ENCODE results near the gene FCF1. TPM values are rescaled to one million over a fixed set of nuclear protein-coding genes. Genes with fewer than 3 reads are reported as not detected.
A peak's percentile ranks its signal among the peaks of the same experiment; 100 is the strongest.

The FCF1 gene
- polyA plus RNA-seq, 1 of the 3 experiments (the other 2 are of a cell fraction) = 42.6 TPM

- TF ChIP-seq REST (IDR thresholded peaks at IDR 0.05; ENCODE audit: low read depth, low read length) (peak; percentile 55; the same call in 1 of the 2 replicates), RAD21 (IDR thresholded peaks at IDR 0.05; ENCODE audit: low read length) (no peak; the same call in 1 of the 2 replicates), USF1 (IDR thresholded peaks at IDR 0.05; ENCODE audit: borderline replicate concordance, low read depth) (no peak), CHD2 (IDR thresholded peaks at IDR 0.05; ENCODE audit: low read length, partially characterized antibody) (peak; percentile 94), FOXJ3 (CRISPR knock-in tag; IDR thresholded peaks at IDR 0.05) (no peak), POLR2AphosphoS5 (IDR thresholded peaks at IDR 0.05; ENCODE audit: low read depth, low read length) (peak; percentile 94), RXRA (IDR thresholded peaks at IDR 0.05; ENCODE audit: borderline replicate concordance, low read depth) (no peak), TEAD4 (IDR thresholded peaks at IDR 0.05; ENCODE audit: borderline replicate concordance, insufficient read depth) (no peak), TCF12 (IDR thresholded peaks at IDR 0.05) (peak; percentile 35; the same call in 1 of the 2 replicates), FOXM1 (IDR thresholded peaks at IDR 0.05; ENCODE audit: low read depth) (no peak), TAF1 (IDR thresholded peaks at IDR 0.05; ENCODE audit: borderline replicate concordance, low read depth, low read length) (peak; percentile 67), EP300 (IDR thresholded peaks at IDR 0.05; ENCODE audit: borderline replicate concordance in 1 of 2, low read depth in 1 of 2, low read length in 1 of 2) (no peak), GATA2 (CRISPR knock-in tag; IDR thresholded peaks at IDR 0.05) (no peak)
Measured at GRCh38 chr14:74712499-74713394, at the start of gene FCF1, which contains the start of gene AREL1 (continued).

GRCh38 chr14:74663884-74664283 lies 49.1 kb upstream of the FCF1 start:
- no peak overlapping the region for H3K9ac ChIP-seq
- peaks cover 49 to 78% of the 10 kb centered on the region in 2 experiments for H3K36me3 ChIP-seq (replicated peaks in 1 of 2; ENCODE audit: control insufficient read depth in 1 of 2, insufficient read depth in 2 of 2, low read length in 1 of 2)
- 100% methylated on average over 7 of the region's 7 CpGs for WGBS (ENCODE audit: low lambda C conversion rate)

More at GRCh38 chr14:74663884-74664283, 49.1 kb upstream of the FCF1 start:
- Histone ChIP-seq H3K4me2 (no peak overlapping the region), H4K20me1 (ENCODE audit: insufficient read depth) (no peaks in the 10 kb centered on the region), H3K9me2 (no peaks in the 10 kb centered on the region), H3K9me3 (no peaks in the 10 kb centered on the region), H3K4me1 (ENCODE audit: control insufficient read depth in 1 of 2, insufficient read depth in 2 of 2, low read depth in 1 of 2, low read length in 1 of 2) (peaks cover 0 to 24% of the 10 kb centered on the region in 2 experiments; a peak in 1 of 4 replicates), H3K27me3 (ENCODE audit: insufficient read depth) (no peaks in the 10 kb centered on the region), H2AFZ (ENCODE audit: low read depth) (no peak overlapping the region), H3K79me2 (ENCODE audit: insufficient read depth) (no peaks in the 10 kb centered on the region), H3K27ac (ENCODE audit: low read depth in 2 of 2, low read length in 1 of 2) (no peak overlapping the region), H3F3A (replicated peaks; ENCODE audit: insufficient read depth) (peaks cover 29% of the 10 kb centered on the region), H3K4me3 (ENCODE audit: low read depth in 2 of 2, low read length in 1 of 2) (no peak overlapping the region)
- POLR2A ChIA-PET = no interaction called here
- TF ChIP-seq JUND (IDR thresholded peaks at IDR 0.05) (no peak), ZBTB33 (IDR thresholded peaks at IDR 0.05; ENCODE audit: borderline replicate concordance, low read depth) (no peak), NFIC (IDR thresholded peaks at IDR 0.05; ENCODE audit: borderline replicate concordance) (no peak), MEF2A (IDR thresholded peaks at IDR 0.05; ENCODE audit: borderline replicate concordance, low read depth) (no peak), SMC3 (IDR thresholded peaks at IDR 0.05; ENCODE audit: low read depth, low read length) (no peak), ELF1 (IDR thresholded peaks at IDR 0.05) (no peak), FOSL2 (IDR thresholded peaks at IDR 0.05; ENCODE audit: borderline replicate concordance, low read depth) (no peak), TAF1 (IDR thresholded peaks at IDR 0.05; ENCODE audit: borderline replicate concordance, low read depth, low read length) (no peak), FOXJ3 (CRISPR knock-in tag; IDR thresholded peaks at IDR 0.05) (no peak), RFX5 (IDR thresholded peaks at IDR 0.05; ENCODE audit: low read length) (no peak), RXRA (IDR thresholded peaks at IDR 0.05; ENCODE audit: borderline replicate concordance, low read depth) (no peak), RAD21 (IDR thresholded peaks at IDR 0.05; ENCODE audit: low read length) (no peak), USF2 (IDR thresholded peaks at IDR 0.05; ENCODE audit: borderline replicate concordance, low read depth, low read length) (no peak)
- CTCF ChIA-PET = interaction anchor here (0.8 to 1.0 kb wide), 2 partner anchors 52 kb away, joined by 3 read pairs; partner anchors contain the start of gene LTBP2
- DNase-seq = no peak

Data from SK-N-SH (cell line).